ENCODE results near the gene PTPN4.

DNA sequence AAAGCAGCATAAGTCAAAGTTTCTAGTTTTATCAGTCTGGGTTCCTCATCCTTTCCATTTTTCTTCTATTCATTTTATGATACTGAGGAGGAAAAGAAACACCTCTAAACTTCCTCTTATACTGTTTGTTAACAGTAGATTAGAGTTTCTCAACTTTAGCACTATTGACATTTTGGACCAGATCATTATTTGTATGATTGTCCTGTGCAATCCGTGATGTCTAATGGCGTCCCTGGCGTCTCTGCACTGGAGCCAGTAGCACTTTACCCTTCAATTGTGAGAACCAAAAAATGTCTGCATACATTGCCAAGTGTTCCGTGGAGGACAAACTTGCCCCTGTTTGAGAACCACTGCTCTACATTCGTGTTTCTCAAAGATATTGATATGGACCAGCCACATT, 25.2 kb downstream of the PTPN4 start:
- TF ChIP-seq, protein P1, sequence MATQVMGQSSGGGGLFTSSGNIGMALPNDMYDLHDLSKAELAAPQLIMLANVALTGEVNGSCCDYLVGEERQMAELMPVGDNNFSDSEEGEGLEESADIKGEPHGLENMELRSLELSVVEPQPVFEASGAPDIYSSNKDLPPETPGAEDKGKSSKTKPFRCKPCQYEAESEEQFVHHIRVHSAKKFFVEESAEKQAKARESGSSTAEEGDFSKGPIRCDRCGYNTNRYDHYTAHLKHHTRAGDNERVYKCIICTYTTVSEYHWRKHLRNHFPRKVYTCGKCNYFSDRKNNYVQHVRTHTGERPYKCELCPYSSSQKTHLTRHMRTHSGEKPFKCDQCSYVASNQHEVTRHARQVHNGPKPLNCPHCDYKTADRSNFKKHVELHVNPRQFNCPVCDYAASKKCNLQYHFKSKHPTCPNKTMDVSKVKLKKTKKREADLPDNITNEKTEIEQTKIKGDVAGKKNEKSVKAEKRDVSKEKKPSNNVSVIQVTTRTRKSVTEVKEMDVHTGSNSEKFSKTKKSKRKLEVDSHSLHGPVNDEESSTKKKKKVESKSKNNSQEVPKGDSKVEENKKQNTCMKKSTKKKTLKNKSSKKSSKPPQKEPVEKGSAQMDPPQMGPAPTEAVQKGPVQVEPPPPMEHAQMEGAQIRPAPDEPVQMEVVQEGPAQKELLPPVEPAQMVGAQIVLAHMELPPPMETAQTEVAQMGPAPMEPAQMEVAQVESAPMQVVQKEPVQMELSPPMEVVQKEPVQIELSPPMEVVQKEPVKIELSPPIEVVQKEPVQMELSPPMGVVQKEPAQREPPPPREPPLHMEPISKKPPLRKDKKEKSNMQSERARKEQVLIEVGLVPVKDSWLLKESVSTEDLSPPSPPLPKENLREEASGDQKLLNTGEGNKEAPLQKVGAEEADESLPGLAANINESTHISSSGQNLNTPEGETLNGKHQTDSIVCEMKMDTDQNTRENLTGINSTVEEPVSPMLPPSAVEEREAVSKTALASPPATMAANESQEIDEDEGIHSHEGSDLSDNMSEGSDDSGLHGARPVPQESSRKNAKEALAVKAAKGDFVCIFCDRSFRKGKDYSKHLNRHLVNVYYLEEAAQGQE (IDR thresholded peaks at IDR 0.05; ENCODE audit: low read depth): no peak
- TF ChIP-seq RAD21 (IDR thresholded peaks at IDR 0.05; ENCODE audit: low read depth) (no peak), TEAD4 (IDR thresholded peaks at IDR 0.05) (no peak), USF1 (IDR thresholded peaks at IDR 0.05) (no peak), EGR1 (IDR thresholded peaks at IDR 0.05) (no peak), FOXM1 (IDR thresholded peaks at IDR 0.05; ENCODE audit: borderline replicate concordance, low read depth) (no peak), EP300 (IDR thresholded peaks at IDR 0.05; ENCODE audit: borderline replicate concordance) (no peak), TCF12 (IDR thresholded peaks at IDR 0.05; ENCODE audit: low read depth) (no peak), YY1 (IDR thresholded peaks at IDR 0.05; ENCODE audit: low read depth) (no peak), CREB1 (IDR thresholded peaks at IDR 0.05; ENCODE audit: low read depth) (no peak), CEBPB (IDR thresholded peaks at IDR 0.05) (no peak)
